HepG2 (cell line): Measurements from ENCODE around the gene ACTR6. TPM values are rescaled to one million over a fixed set of nuclear protein-coding genes. Genes with fewer than 3 reads are reported as not detected.

Source experiments
- ADNP ChIP-seq: sonication (generic); formaldehyde crosslinking; IDR thresholded peaks from 2 replicates; pipeline ENCODE4 v1.4.0; 2020; ENCODE audit warnings: missing genetic modification reagents
- ATF1 ChIP-seq: IDR thresholded peaks from 2 replicates; pipeline ENCODE4 v1.6.1; 2016; ENCODE audit warnings: mild to moderate bottlenecking, control low read depth
- ATRX ChIP-seq: sonication (generic); formaldehyde crosslinking; IDR thresholded peaks from 2 replicates; pipeline ENCODE4 v1.4.0; 2020; ENCODE audit warnings: missing genetic modification reagents, borderline replicate concordance
- ETV5 ChIP-seq: IDR thresholded peaks from 2 replicates; pipeline ENCODE4 v1.6.1; 2018; ENCODE audit warnings: missing biosample characterization, missing genetic modification reagents, inconsistent platforms, borderline replicate concordance
- FOSL1 ChIP-seq: sonication (generic); formaldehyde crosslinking; IDR thresholded peaks from 2 replicates; pipeline ENCODE4 v1.9.0; 2021; ENCODE audit warnings: missing genetic modification reagents, borderline replicate concordance
- GTF3A ChIP-seq: sonication (generic); formaldehyde crosslinking; conservative IDR thresholded peaks from 2 replicates; pipeline ENCODE4 v1.4.0; 2020; ENCODE audit warnings: mild to moderate bottlenecking, missing genetic modification reagents
- HNF1A ChIP-seq, 2 experiments: sonication (generic) in 1 of 2; formaldehyde crosslinking in 1 of 2; IDR thresholded peaks; 2 replicates each; pipeline versions ENCODE4 v1.4.0 to v1.6.1; 2016 to 2020; ENCODE audit warnings: borderline replicate concordance in 1 of 2, low read depth in 1 of 2, mild to moderate bottlenecking in 1 of 2, missing genetic modification reagents in 1 of 2
- NFKB2 ChIP-seq: sonication (generic); formaldehyde crosslinking; IDR thresholded peaks from 2 replicates; pipeline ENCODE4 v1.4.0; 2020; ENCODE audit warnings: missing genetic modification reagents, borderline replicate concordance
- ONECUT2 ChIP-seq: sonication (generic); formaldehyde crosslinking; IDR thresholded peaks from 2 replicates; pipeline ENCODE4 v1.4.0; 2020; ENCODE audit warnings: missing genetic modification reagents
- PLSCR1 ChIP-seq: sonication (generic); formaldehyde crosslinking; IDR thresholded peaks from 2 replicates; pipeline ENCODE4 v1.5.0; 2020; ENCODE audit warnings: missing genetic modification reagents, mild to moderate bottlenecking, borderline replicate concordance
- RNF2 ChIP-seq: fragments of 450-650 bp; conservative IDR thresholded peaks from 2 replicates; pipeline ENCODE4 v1.6.1; 2016; ENCODE audit warnings: low read depth
- SMAD3 ChIP-seq: sonication (generic); formaldehyde crosslinking; IDR thresholded peaks from 2 replicates; pipeline ENCODE4 v1.4.0; 2020; ENCODE audit warnings: missing genetic modification reagents
- SP5 ChIP-seq: IDR thresholded peaks from 2 replicates; pipeline ENCODE4 v1.6.1; 2016; ENCODE audit warnings: low read depth, borderline replicate concordance
- SRSF1 ChIP-seq: fragments of 200-400 bp; formaldehyde crosslinking; optimal IDR thresholded peaks from 2 replicates; pipeline ENCODE3; 2017; ENCODE audit warnings: mild to moderate bottlenecking, low read depth, low read length, moderate library complexity
- ZBED4 ChIP-seq: sonication (generic); formaldehyde crosslinking; IDR thresholded peaks from 2 replicates; pipeline ENCODE4 v1.4.0; 2020; ENCODE audit warnings: missing genetic modification reagents, borderline replicate concordance
- ZKSCAN5 ChIP-seq: sonication (generic); formaldehyde crosslinking; IDR thresholded peaks from 2 replicates; pipeline ENCODE4 v1.5.1; 2020; ENCODE audit warnings: mild to moderate bottlenecking, missing genetic modification reagents
- ZNF629 ChIP-seq: sonication (generic); formaldehyde crosslinking; conservative IDR thresholded peaks from 2 replicates; pipeline ENCODE4 v1.5.0; 2020; ENCODE audit warnings: missing genetic modification reagents
- ZNF652 ChIP-seq: IDR thresholded peaks from 2 replicates; pipeline ENCODE4 v1.6.1; 2016; ENCODE audit warnings: low read depth, borderline replicate concordance
- ZSCAN12 ChIP-seq: sonication (generic); formaldehyde crosslinking; IDR thresholded peaks from 2 replicates; pipeline ENCODE4 v1.9.0; 2021; ENCODE audit warnings: mild to moderate bottlenecking, missing genetic modification reagents
- polyA plus RNA-seq, 8 experiments: library from polyadenylated mRNA; depleted of rRNA in 3 of 8; stranded (reverse) in 7 of 8; unstranded in 1 of 8; fragments of >200 nt; fragmentation: Illumina TruSeq in 4 of 8; extraction: Trizol in 4 of 8; gene quantifications; 2 replicates each; pipeline versions ENCODE4 v1.2.1 to v1.2.3, GENCODE V29; 2011 to 2016; ENCODE audit warnings: low read depth in 4 of 8, missing spikeins in 1 of 8, mixed read lengths in 1 of 8; ENCODE audit not compliant: insufficient read depth in 1 of 8
- total RNA-seq, 5 experiments: library from RNA; depleted of rRNA; stranded (reverse); fragments of >200 nt; fragmentation: Illumina TruSeq; extraction: Trizol; gene quantifications; 2 replicates each; pipeline ENCODE4 v1.2.3, GENCODE V29; 2016; ENCODE audit warnings: low read depth in 1 of 5
- TF ChIP-seq, protein P1 (sequence below): sonication (generic); formaldehyde crosslinking; IDR thresholded peaks from 2 replicates; pipeline ENCODE4 v1.4.0; 2020; ENCODE audit warnings: missing genetic modification reagents

ACTR6 gene
- total and polyA plus RNA-seq, 2 of the 13 experiments (the other 11 are each of a cell fraction or from before 2014, with no cell fraction given), result 12.9 to 22.4 TPM

- TF ChIP-seq HNF1A (IDR thresholded peaks at IDR 0.05; ENCODE audit: low read depth), result no peak
- no peak; the same call in 1 of the 2 replicates for TF ChIP-seq HNF1A (CRISPR knock-in tag; IDR thresholded peaks at IDR 0.05; ENCODE audit: borderline replicate concordance)
- TF ChIP-seq SP5 (CRISPR knock-in tag), result peak; percentile 65
- TF ChIP-seq SRSF1, result no peak
- no peak for TF ChIP-seq ONECUT2 (CRISPR knock-in tag)
- TF ChIP-seq ETV5 (CRISPR knock-in tag), result peak; percentile 68; the same call in 1 of the 2 replicates
- TF ChIP-seq ZNF652, result no peak
- TF ChIP-seq GTF3A (CRISPR knock-in tag), result no peak; the same call in 1 of the 2 replicates
- TF ChIP-seq ZBED4 (CRISPR knock-in tag), result no peak
- TF ChIP-seq, protein P1, sequence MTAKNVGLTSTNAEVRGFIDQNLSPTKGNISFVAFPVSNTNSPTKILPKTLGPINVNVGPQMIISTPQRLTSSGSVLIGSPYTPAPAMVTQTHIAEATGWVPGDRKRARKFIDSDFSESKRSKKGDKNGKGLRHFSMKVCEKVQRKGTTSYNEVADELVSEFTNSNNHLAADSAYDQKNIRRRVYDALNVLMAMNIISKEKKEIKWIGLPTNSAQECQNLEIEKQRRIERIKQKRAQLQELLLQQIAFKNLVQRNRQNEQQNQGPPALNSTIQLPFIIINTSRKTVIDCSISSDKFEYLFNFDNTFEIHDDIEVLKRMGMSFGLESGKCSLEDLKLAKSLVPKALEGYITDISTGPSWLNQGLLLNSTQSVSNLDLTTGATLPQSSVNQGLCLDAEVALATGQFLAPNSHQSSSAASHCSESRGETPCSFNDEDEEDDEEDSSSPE (CRISPR knock-in tag), result peak; percentile 70
- TF ChIP-seq RNF2, result no peak
- TF ChIP-seq ADNP (CRISPR knock-in tag), result no peak
- peak; percentile 66; the same call in 1 of the 2 replicates for TF ChIP-seq NFKB2
- no peak for TF ChIP-seq FOSL1 (CRISPR knock-in tag)
- TF ChIP-seq ZNF629 (CRISPR knock-in tag), result no peak
- TF ChIP-seq ATRX (CRISPR knock-in tag), result no peak
- TF ChIP-seq ATF1, result no peak
- TF ChIP-seq PLSCR1 (CRISPR knock-in tag), result no peak
- no peak for TF ChIP-seq ZKSCAN5
- TF ChIP-seq ZSCAN12 (CRISPR knock-in tag), result no peak
- no peak for TF ChIP-seq SMAD3 (CRISPR knock-in tag)
These were observed 1.1 kb upstream of the ACTR6 start (continued) for GRCh38 chr12:100199347-100200149.
